GM23248 (cell line): ENCODE results near the gene KRCC1.

ENCODE experiments used
- EZH2 ChIP-seq: fragments of 200-600 bp; sonication (generic); IDR thresholded peaks from 2 replicates; pipeline ENCODE4 v1.6.1; 2018; ENCODE audit warnings: antibody characterized with exemption, mild to moderate bottlenecking; ENCODE audit not compliant: insufficient read depth, poor library complexity, severe bottlenecking
- EZH2phosphoT487 ChIP-seq: fragments of 200-600 bp; sonication (generic); IDR thresholded peaks from 2 replicates; pipeline ENCODE4 v1.6.1; 2018; ENCODE audit warnings: antibody characterized with exemption, moderate library complexity, mild to moderate bottlenecking, low read depth; ENCODE audit not compliant: insufficient read depth

DNA sequence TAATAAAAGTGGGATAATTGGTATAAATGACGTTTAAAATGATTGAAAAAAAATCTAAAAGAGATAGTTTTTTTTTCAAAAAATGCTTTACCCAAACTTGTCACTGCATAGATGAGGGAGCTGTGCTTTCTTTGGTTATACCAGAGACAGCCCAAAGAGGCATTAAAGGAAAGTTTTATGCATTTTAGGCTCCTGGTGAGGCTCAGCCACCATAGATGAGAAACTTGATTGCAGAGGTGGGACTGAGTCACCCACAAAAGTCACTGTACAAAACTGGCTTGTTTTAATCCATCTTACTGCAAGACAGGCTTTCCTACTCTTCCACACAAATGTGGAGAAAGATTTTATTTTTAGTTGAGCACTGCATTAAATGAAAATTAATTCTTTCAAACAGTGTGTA is 14.5 kb upstream of the KRCC1 start:
- no peak for TF ChIP-seq EZH2
- TF ChIP-seq EZH2phosphoT487, result no peak
